IMR-90 (cell line): Measurements from ENCODE around the gene P4HA2. TPM values are rescaled to one million over a fixed set of nuclear protein-coding genes. Genes with fewer than 3 reads are reported as not detected.

Experiments used
- ATAC-seq: fragments of 200-7000 bp; cut with Tn5 transposase; 2 replicates; pipeline ENCODE4 v1.9.1; 2020; ENCODE audit warnings: low read depth, mild to moderate bottlenecking, moderate library complexity
- BruUV-seq: library from RNA; stranded (reverse); fragments of 400-500 nt; replicated peaks from 2 replicates; lab custom pipeline; 2021; lab: Mats Ljungman, UMichigan
- CTCF ChIA-PET: fragments of 300-600 bp; formaldehyde crosslinking; extraction: SDS; loops from one replicate; lab custom pipeline; 2021; ENCODE audit warnings: antibody characterized with exemption; lab: Yijun Ruan, JAX
- POLR2A ChIA-PET: fragments of 300-600 bp; sonication (Branson Sonifier 250); formaldehyde crosslinking; loops from one replicate; lab custom pipeline; 2022; ENCODE audit warnings: antibody characterized with exemption; ENCODE audit not compliant: unreplicated experiment; lab: Charles Lee
- DNase-seq: peaks from one replicate; pipeline ENCODE4 v3.0.0; 2013
- H2AFZ ChIP-seq: replicated peaks from 2 replicates; pipeline ENCODE3; 2013; ENCODE audit warnings: low read length, mild to moderate bottlenecking; ENCODE audit not compliant: poor library complexity
- H2AK5ac ChIP-seq: 2 replicates; pipeline ENCODE4 v1.6.1; 2013; ENCODE audit warnings: low read depth, low read length, inconsistent platforms
- H2AK9ac ChIP-seq: replicated peaks from 2 replicates; pipeline ENCODE3; 2013; ENCODE audit warnings: mild to moderate bottlenecking, low read depth, low read length, moderate library complexity; ENCODE audit not compliant: poor library complexity
- H2BK120ac ChIP-seq: 2 replicates; pipeline ENCODE4 v1.6.1; 2013; ENCODE audit warnings: low read depth, low read length, inconsistent platforms
- H2BK15ac ChIP-seq: 3 replicates; pipeline ENCODE4 v1.6.1; 2013; ENCODE audit warnings: low read depth, low read length, inconsistent platforms
- H2BK20ac ChIP-seq: 2 replicates; pipeline ENCODE4 v1.6.1; 2013; ENCODE audit warnings: low read depth, mild to moderate bottlenecking, inconsistent platforms, low read length, moderate library complexity
- H2BK5ac ChIP-seq: 2 replicates; pipeline ENCODE4 v1.6.1; 2013; ENCODE audit warnings: mild to moderate bottlenecking, low read depth, low read length, inconsistent platforms; ENCODE audit not compliant: poor library complexity, severe bottlenecking
- H3K14ac ChIP-seq: replicated peaks from 2 replicates; pipeline ENCODE4 v1.6.1; 2013; ENCODE audit warnings: low read depth, low read length, inconsistent platforms
- H3K18ac ChIP-seq: 2 replicates; pipeline ENCODE4 v1.6.1; 2013; ENCODE audit warnings: low read depth, low read length, control low read depth
- H3K23ac ChIP-seq: 2 replicates; pipeline ENCODE4 v1.6.1; 2013; ENCODE audit warnings: low read depth, low read length, inconsistent platforms
- H3K27ac ChIP-seq: 2 replicates; pipeline ENCODE4 v1.5.1; 2013; ENCODE audit warnings: mild to moderate bottlenecking, control low read depth, low read length; ENCODE audit not compliant: insufficient read depth
- H3K27me3 ChIP-seq: 2 replicates; pipeline ENCODE4 v1.6.1; 2013; ENCODE audit warnings: low read length; ENCODE audit not compliant: control insufficient read depth, insufficient read depth
- H3K36me3 ChIP-seq: 2 replicates; pipeline ENCODE4 v1.6.1; 2013; ENCODE audit warnings: low read length, mixed read lengths; ENCODE audit not compliant: control insufficient read depth, insufficient read depth
- H3K4ac ChIP-seq: 2 replicates; pipeline ENCODE4 v1.6.1; 2013; ENCODE audit warnings: low read depth, low read length, inconsistent platforms
- H3K4me1 ChIP-seq: 2 replicates; pipeline ENCODE4 v1.6.1; 2013; ENCODE audit warnings: low read length, mixed read lengths; ENCODE audit not compliant: control insufficient read depth, insufficient read depth
- H3K4me2 ChIP-seq: 2 replicates; pipeline ENCODE4 v1.6.1; 2013; ENCODE audit warnings: low read depth, mild to moderate bottlenecking, control low read depth, low read length, moderate library complexity
- H3K4me3 ChIP-seq: 2 replicates; pipeline ENCODE4 v1.5.1; 2013; ENCODE audit warnings: low read depth, mild to moderate bottlenecking, control low read depth, low read length, moderate library complexity; ENCODE audit not compliant: insufficient read depth
- H3K56ac ChIP-seq: 2 replicates; pipeline ENCODE4 v1.6.1; 2013; ENCODE audit warnings: low read length, inconsistent platforms; ENCODE audit not compliant: insufficient read depth; ENCODE audit errors: extremely low read depth
- H3K79me1 ChIP-seq, 2 experiments: 2 replicates each; pipeline ENCODE4 v1.6.1; 2013; ENCODE audit warnings: low read length in 2 of 2, inconsistent platforms in 1 of 2, low read depth in 1 of 2
- H3K9ac ChIP-seq: 2 replicates; pipeline ENCODE4 v1.6.1; 2013; ENCODE audit warnings: low read depth, low read length, control low read depth
- H3K9me1 ChIP-seq: 2 replicates; pipeline ENCODE4 v1.6.1; 2013; ENCODE audit warnings: low read length, inconsistent platforms; ENCODE audit not compliant: insufficient read depth
- H3K9me3 ChIP-seq: 2 replicates; pipeline ENCODE4 v1.6.1; 2013; ENCODE audit warnings: low read length; ENCODE audit not compliant: control insufficient read depth, insufficient read depth
- H4K20me1 ChIP-seq: 2 replicates; pipeline ENCODE4 v1.6.1; 2013; ENCODE audit warnings: low read length, inconsistent platforms; ENCODE audit not compliant: insufficient read depth
- H4K5ac ChIP-seq: 2 replicates; pipeline ENCODE4 v1.6.1; 2013; ENCODE audit warnings: mild to moderate bottlenecking, low read depth, low read length, control low read depth
- H4K8ac ChIP-seq, 2 experiments: 2 replicates each; pipeline ENCODE4 v1.6.1; 2013; ENCODE audit warnings: low read depth in 2 of 2, low read length in 2 of 2, control low read depth in 1 of 2, inconsistent platforms in 1 of 2
- H4K91ac ChIP-seq: 2 replicates; pipeline ENCODE4 v1.6.1; 2013; ENCODE audit warnings: low read depth, low read length, inconsistent platforms; ENCODE audit not compliant: insufficient read depth
- BHLHE40 ChIP-seq: fragments of 150-350 bp; IDR thresholded peaks from 2 replicates; pipeline ENCODE4 v1.6.1; 2016; ENCODE audit warnings: mild to moderate bottlenecking, low read depth, low read length
- CEBPB ChIP-seq: IDR thresholded peaks from 2 replicates; pipeline ENCODE4 v1.6.1; 2012; ENCODE audit warnings: low read depth, low read length, improper control_type of control experiment
- CHD1 ChIP-seq: IDR thresholded peaks from 2 replicates; pipeline ENCODE4 v1.6.1; 2012; ENCODE audit warnings: low read depth, low read length, improper control_type of control experiment
- FOS ChIP-seq: fragments of 150-350 bp; IDR thresholded peaks from 2 replicates; pipeline ENCODE4 v1.6.1; 2016; ENCODE audit warnings: low read depth, low read length
- MAFK ChIP-seq: IDR thresholded peaks from 2 replicates; pipeline ENCODE4 v1.6.1; 2012; ENCODE audit warnings: low read depth, low read length, improper control_type of control experiment
- MAZ ChIP-seq: IDR thresholded peaks from 2 replicates; pipeline ENCODE4 v1.6.1; 2012; ENCODE audit warnings: low read depth, mild to moderate bottlenecking, low read length, improper control_type of control experiment, moderate library complexity, borderline replicate concordance
- MXI1 ChIP-seq: IDR thresholded peaks from 2 replicates; pipeline ENCODE4 v1.6.1; 2012; ENCODE audit warnings: low read depth, mild to moderate bottlenecking, low read length, moderate library complexity, borderline replicate concordance
- NFE2L2 ChIP-seq: fragments of 150-350 bp; IDR thresholded peaks from 2 replicates; pipeline ENCODE4 v1.6.1; 2016; ENCODE audit warnings: low read depth, mild to moderate bottlenecking, low read length
- POLR2A ChIP-seq: IDR thresholded peaks from 2 replicates; pipeline ENCODE4 v1.6.1; 2012; ENCODE audit warnings: mild to moderate bottlenecking, low read depth, low read length
- RAD21 ChIP-seq: IDR thresholded peaks from 2 replicates; pipeline ENCODE4 v1.6.1; 2012; ENCODE audit warnings: low read length, improper control_type of control experiment
- RCOR1 ChIP-seq: IDR thresholded peaks from 2 replicates; pipeline ENCODE4 v1.6.1; 2012; ENCODE audit warnings: mild to moderate bottlenecking, low read length, improper control_type of control experiment; ENCODE audit not compliant: insufficient replicate concordance
- RFX5 ChIP-seq: IDR thresholded peaks from 2 replicates; pipeline ENCODE4 v1.8.0; 2012; ENCODE audit warnings: low read depth, mild to moderate bottlenecking, low read length, moderate library complexity
- SMC3 ChIP-seq: fragments of 150-350 bp; IDR thresholded peaks from 2 replicates; pipeline ENCODE4 v1.6.1; 2016; ENCODE audit warnings: low read depth, mild to moderate bottlenecking, antibody characterized with exemption, low read length, moderate library complexity
- WGBS, 2 experiments: methylation state at CpG; one replicate each; pipeline versions ENCODE4 v1.1.5 to v1.1.7; 2013; ENCODE audit warnings: missing lambda C conversion rate in 2 of 2; ENCODE audit not compliant: insufficient read length in 1 of 2; ENCODE audit errors: extremely low coverage in 2 of 2; 5-methylcytosine and 5-hydroxymethylcytosine counted together
- dilution Hi-C: fragments of 300-500 bp; cut with HindIII; formaldehyde crosslinking; loops from one replicate; pipeline ENCODE4 v1.14.3; 2018; ENCODE audit warnings: low sequenced_read_pairs; ENCODE audit not compliant: unreplicated experiment
- in situ Hi-C: fragments of 300-500 bp; cut with MboI; formaldehyde crosslinking; loops from 3 replicates; pipeline ENCODE4 v1.14.3; 2019; ENCODE audit warnings: low sequenced_read_pairs, inconsistent platforms, mixed read lengths
- intact Hi-C: fragments of 100-400 bp; cut with micrococcal nuclease; formaldehyde crosslinking; loops from 2 replicates; pipeline ENCODE4 v1.10.0; 2022
- polyA plus RNA-seq, 3 experiments: library from polyadenylated mRNA; depleted of rRNA; stranded (reverse); fragments of >200 nt; gene quantifications; 2 replicates each; pipeline ENCODE4 v1.2.3, GENCODE V29; 2012; ENCODE audit warnings: low replicate concordance in 1 of 3
- total RNA-seq: library from RNA; depleted of rRNA; stranded (reverse); fragments of >200 nt; gene quantifications from 2 replicates; pipeline ENCODE4 v1.2.3, GENCODE V29; 2012
- TF ChIP-seq, protein P1 (sequence below): fragments of 150-350 bp; IDR thresholded peaks from 2 replicates; pipeline ENCODE4 v1.6.1; 2017; ENCODE audit warnings: mild to moderate bottlenecking, antibody characterized with exemption, low read length, low read depth
- TF ChIP-seq, protein P2 (sequence below): fragments of 150-350 bp; IDR thresholded peaks from 2 replicates; pipeline ENCODE4 v1.6.1; 2016; ENCODE audit warnings: low read depth, mild to moderate bottlenecking, low read length, moderate library complexity, borderline replicate concordance
- TF ChIP-seq, protein P3 (sequence below): conservative IDR thresholded peaks from 2 replicates; pipeline ENCODE4 v1.5.1; 2012; ENCODE audit warnings: mild to moderate bottlenecking, low read depth, low read length, improper control_type of control experiment

Gene P4HA2
- total and polyA plus RNA-seq, 2 of the 4 experiments (the other 2 are of a cell fraction) = 186 to 225 TPM

DNA sequence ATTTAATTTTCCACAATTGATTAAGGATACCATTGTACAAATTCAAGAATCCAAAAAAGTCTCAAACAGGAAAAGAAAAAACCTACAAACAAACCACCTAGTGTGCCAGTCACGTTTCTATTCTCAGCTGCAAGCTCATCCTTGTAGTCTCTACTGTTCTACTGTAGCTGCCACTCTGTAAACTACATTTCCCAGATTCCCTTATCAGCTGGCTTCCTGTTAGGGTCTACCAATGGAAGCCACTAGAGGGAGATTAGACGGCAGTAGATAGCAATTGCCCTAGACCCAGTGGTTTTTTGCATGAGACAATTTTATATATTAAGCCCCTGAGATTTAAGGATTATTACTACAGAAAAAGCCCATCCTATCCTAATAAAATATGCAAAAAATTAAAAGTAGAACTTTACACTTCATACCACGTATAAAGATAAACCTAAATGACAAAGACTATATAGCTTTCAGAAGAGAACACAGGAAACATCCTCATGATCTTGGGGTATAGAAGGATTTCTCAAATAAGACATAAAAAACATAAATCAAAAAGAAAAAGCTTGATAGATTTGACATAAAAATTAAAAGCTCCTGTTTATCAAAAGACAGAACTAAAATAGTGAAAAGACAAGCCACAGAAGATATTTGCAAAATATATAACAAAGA is 37.4 kb downstream of the P4HA2 start:
- Histone ChIP-seq H3K79me1 (no peaks in the 10 kb centered on the region; a peak in 1 of 4 replicates), H3K27me3 (no peaks in the 10 kb centered on the region), H2BK20ac (no peak overlapping the region), H4K20me1 (no peaks in the 10 kb centered on the region), H3K36me3 (peaks cover 25% of the 10 kb centered on the region), H4K5ac (no peak overlapping the region), H3K27ac (no peak overlapping the region), H3K9ac (no peak overlapping the region), H3K9me3 (no peaks in the 10 kb centered on the region), H2BK5ac (no peak overlapping the region), H3K4me2 (no peak overlapping the region), H2AK9ac (no peak overlapping the region), H3K4me3 (no peak overlapping the region), H2AFZ (no peak overlapping the region), H3K23ac (no peak overlapping the region), H2BK15ac (no peak overlapping the region), H2BK120ac (no peak overlapping the region), H3K9me1 (no peaks in the 10 kb centered on the region), H4K91ac (no peak overlapping the region), H2AK5ac (no peak overlapping the region), H3K4me1 (no peaks in the 10 kb centered on the region), H3K14ac (no peak overlapping the region), H3K4ac (no peak overlapping the region), H3K18ac (no peak overlapping the region), H4K8ac (no peak overlapping the region), H3K56ac (no peak overlapping the region)
- peak; percentile 81 for DNase-seq
- POLR2A ChIA-PET = no interaction called here
- ATAC-seq = peak; percentile 100
- in situ Hi-C loops = no loop called here
- TF ChIP-seq, protein P1, sequence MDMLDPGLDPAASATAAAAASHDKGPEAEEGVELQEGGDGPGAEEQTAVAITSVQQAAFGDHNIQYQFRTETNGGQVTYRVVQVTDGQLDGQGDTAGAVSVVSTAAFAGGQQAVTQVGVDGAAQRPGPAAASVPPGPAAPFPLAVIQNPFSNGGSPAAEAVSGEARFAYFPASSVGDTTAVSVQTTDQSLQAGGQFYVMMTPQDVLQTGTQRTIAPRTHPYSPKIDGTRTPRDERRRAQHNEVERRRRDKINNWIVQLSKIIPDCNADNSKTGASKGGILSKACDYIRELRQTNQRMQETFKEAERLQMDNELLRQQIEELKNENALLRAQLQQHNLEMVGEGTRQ = no peak
- TF ChIP-seq RCOR1 (no peak), CHD1 (no peak), RFX5 (no peak), CEBPB (no peak), NFE2L2 (no peak), POLR2A (no peak), BHLHE40 (peak; percentile 82), MAFK (no peak), FOS (no peak), MAZ (no peak), MXI1 (no peak), RAD21 (peak; percentile 75), SMC3 (peak; percentile 83)
- TF ChIP-seq, protein P2, sequence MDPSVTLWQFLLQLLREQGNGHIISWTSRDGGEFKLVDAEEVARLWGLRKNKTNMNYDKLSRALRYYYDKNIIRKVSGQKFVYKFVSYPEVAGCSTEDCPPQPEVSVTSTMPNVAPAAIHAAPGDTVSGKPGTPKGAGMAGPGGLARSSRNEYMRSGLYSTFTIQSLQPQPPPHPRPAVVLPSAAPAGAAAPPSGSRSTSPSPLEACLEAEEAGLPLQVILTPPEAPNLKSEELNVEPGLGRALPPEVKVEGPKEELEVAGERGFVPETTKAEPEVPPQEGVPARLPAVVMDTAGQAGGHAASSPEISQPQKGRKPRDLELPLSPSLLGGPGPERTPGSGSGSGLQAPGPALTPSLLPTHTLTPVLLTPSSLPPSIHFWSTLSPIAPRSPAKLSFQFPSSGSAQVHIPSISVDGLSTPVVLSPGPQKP = no peak
- TF ChIP-seq, protein P3, sequence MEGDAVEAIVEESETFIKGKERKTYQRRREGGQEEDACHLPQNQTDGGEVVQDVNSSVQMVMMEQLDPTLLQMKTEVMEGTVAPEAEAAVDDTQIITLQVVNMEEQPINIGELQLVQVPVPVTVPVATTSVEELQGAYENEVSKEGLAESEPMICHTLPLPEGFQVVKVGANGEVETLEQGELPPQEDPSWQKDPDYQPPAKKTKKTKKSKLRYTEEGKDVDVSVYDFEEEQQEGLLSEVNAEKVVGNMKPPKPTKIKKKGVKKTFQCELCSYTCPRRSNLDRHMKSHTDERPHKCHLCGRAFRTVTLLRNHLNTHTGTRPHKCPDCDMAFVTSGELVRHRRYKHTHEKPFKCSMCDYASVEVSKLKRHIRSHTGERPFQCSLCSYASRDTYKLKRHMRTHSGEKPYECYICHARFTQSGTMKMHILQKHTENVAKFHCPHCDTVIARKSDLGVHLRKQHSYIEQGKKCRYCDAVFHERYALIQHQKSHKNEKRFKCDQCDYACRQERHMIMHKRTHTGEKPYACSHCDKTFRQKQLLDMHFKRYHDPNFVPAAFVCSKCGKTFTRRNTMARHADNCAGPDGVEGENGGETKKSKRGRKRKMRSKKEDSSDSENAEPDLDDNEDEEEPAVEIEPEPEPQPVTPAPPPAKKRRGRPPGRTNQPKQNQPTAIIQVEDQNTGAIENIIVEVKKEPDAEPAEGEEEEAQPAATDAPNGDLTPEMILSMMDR = peak; percentile 87
- BruUV-seq = no TSS peak
- intact Hi-C loops = loop anchor here (5.0 kb wide), 1 partner anchor 67 kb away; the partner anchor contains the start of gene PDLIM4
- dilution Hi-C loops = no loop called here
- no CpG with 5 or more reads among the region's 3 CpGs for WGBS, 2 experiments
- CTCF ChIA-PET = interaction anchor here (0.6 to 2.3 kb wide), 20 partner anchors 10 to 708 kb away, joined by 3 to 12 read pairs (median 3); partner anchors contain the start of gene P4HA2
